GM21526 (cell line): Measurements from ENCODE around the gene TMC1.
A peak's percentile ranks its signal among the peaks of the same experiment; 100 is the strongest.
"Not testable (repeated sequence)": the region's sequence is repeated elsewhere in the genome, so short reads cannot be mapped to it uniquely, and the experiment has no call there.

Experiments used
- ATAC-seq: cut with Tn5 transposase; IDR thresholded peaks from one replicate; pipeline ENCODE4 v1.9.1; 2021; ENCODE audit warnings: moderate library complexity; ENCODE audit not compliant: unreplicated experiment, low FRiP score

Gene TMC1

DNA sequence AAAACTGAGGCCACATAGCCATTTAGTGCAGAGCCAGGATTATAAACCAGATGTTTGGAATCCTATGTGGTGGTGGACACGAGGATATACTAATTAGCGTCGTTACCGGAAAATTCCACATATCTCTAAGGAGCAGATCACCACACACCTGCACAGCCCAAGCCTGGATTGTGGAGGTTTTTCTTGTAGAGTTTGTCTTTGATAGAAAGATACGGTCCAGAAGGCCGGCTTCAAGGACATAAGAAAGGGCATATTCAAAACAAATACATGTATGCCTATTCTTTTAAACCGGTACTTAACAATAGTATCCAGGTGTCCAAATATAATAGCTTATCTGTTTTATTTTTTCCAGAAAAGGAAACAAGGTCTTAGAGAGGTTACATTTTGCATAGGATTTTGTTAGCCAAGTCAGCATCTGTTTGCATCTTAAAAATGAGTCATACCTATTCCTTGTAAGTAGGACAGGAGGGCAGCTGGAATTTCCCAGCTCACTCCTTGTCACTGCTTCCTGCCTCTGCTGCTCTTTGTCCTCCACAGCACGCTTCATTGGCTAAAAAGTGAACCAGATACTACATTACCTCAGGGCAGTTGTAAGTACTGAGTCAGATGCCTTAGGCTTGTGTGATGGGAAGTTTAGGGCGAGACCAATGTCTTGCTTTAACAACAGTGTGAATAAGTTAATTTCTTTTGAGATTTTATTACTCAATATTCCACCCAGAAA lies 3.6 kb downstream of the TMC1 start:
- ATAC-seq, result peak; percentile 33

DNA sequence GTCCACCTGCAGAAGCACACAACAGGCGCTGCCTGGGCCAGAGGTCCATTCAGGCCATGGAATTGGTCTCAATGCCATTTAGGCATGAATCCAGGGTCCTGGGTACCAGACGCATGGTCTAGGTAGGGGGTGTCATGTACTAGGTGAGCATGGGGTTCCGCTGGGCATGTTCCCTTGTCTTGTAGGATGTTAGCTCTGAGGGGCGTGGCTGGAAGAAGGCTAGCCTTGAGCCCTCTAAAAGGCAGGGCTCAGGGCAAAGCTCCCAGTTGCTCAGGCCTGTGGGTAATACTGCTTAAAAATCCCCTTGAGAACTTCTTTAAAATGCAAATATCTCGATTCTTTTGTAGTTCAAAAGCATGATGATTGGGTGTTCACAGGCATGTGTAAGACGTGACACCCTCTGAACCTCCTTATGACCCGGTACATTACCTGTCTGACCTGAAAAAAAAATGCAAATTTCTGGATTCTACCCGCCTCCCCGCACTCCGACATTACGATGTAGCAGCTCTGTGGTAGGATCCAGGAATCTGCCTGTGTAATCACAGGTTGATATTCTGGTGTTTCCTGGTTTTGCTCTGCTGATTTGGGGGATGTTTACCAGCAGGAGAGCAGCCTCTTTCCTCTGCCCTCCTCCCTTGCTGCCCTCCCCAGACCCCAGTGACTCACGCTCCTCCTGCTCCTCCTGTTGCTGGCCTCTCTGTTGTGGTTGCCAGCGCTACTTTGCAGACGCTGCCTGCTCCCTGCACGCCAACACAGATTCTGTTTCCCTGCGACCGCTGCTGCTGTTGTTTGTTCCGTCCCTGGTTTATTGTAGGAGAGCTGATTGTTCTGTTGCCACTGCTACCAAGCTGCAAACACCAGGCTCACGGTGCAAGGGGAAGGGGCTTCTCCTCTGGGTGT lies 5.7 kb downstream of the TMC1 start:
- peak; percentile 73 for ATAC-seq

DNA sequence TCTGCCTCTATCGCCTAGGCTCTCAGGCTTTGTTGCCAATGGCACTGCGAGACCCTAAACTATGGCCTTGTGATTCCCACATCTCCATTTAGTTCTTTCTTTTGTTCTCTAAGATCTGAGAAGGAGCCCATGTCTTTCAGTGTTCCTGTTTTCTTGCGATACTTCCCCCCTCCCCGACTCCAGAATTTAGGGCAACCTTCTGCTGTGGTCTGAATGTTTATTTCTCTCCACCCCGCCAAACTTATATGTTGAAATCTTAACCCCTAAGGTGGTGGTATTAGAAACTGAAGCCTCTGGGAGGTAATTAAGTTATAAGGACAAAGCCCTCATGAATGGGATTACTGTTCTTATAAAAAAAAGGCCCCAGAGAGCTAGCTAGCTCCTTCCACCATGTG lies 6.4 kb downstream of the TMC1 start:
- peak; percentile 3 for ATAC-seq

DNA sequence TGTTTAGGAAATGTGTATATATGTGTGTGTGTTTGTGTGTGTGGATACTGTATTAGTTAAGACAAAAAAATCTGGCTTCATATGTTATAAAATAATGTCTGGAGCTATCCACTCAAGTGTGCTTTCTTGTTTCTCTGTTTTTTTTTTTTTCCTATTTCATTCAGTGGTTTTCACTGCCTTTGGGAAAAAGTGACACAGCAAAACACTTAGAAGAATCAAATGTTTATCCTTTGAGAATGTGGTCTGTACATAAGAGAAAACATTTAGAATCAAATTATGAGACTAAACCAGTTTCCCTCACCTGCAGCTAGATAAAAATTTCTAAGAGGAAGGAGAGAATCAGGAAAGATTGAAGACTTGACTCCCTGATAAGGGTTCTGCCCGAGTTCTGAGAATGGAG lies 8.1 kb downstream of the TMC1 start:
- ATAC-seq, result no peak

DNA sequence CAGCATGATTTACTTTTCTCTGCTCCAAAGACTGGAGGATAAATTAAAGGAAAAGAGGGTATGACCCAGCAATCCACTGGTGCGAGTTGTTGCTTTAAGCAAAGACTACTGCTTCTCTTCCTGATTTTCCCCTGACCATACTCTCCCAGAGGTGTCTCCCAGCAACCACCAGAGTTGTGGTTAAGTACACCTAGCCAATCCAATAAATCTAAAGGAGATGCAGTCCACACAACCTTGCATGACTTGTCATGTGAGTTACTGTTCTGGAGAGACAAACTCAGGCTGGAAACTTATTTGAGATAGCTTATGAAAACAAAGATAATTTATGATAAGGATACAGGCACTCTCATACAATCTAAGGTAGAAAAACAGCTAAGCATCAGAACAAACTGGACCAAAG lies 11.9 kb downstream of the TMC1 start:
- ATAC-seq, result no peak

GRCh38 chr9:72534931-72535330 lies 13.5 kb downstream of the TMC1 start:
- ATAC-seq, result no peak

GRCh38 chr9:72537011-72537545 lies 15.7 kb downstream of the TMC1 start:
- ATAC-seq, result no peak

DNA sequence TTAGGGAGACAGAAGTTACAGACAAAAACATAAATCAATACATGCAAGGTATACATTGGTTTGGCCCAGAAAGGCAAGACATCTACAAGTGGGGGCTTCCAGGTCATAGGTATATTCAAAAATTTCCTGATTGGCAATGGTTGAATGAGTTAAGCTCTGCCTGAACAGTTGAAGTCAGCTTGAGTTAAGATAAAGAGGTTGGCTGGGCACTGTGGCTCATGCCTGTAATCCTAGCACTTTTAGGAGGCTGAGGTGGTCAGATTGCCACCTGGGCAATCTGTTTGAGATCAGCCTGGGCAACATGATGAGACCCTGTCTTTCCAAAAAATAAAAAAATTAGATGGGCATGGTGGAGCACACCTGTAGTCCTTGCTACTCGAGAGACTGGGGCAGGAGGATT lies 16.3 kb downstream of the TMC1 start:
- no peak for ATAC-seq

GRCh38 chr9:72538921-72539702 lies 17.7 kb downstream of the TMC1 start:
- ATAC-seq, result no peak

GRCh38 chr9:72539824-72540347 lies 18.5 kb downstream of the TMC1 start:
- no peak for ATAC-seq

GRCh38 chr9:72540348-72540873 lies 19.0 kb downstream of the TMC1 start:
- ATAC-seq, result no peak

DNA sequence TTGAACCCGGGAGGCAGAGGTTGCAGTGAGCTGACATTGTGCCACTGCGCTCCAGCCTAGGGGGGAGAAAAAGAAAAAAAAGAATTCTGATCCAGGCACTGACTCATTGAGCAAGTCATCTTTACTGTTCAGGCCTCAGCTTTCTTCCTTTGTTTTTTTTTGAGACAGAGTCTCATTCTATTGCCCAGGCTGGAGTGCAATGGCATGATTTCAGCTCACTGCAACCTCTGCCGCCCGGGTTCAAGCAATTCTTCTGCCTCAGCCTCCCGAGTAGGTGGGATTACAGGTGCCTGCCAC lies 21.1 kb downstream of the TMC1 start:
- not testable (repeated sequence) for ATAC-seq

- ATAC-seq, result no peak
Measured at GRCh38 chr9:72542917-72543316, 21.5 kb downstream of the TMC1 start.

DNA sequence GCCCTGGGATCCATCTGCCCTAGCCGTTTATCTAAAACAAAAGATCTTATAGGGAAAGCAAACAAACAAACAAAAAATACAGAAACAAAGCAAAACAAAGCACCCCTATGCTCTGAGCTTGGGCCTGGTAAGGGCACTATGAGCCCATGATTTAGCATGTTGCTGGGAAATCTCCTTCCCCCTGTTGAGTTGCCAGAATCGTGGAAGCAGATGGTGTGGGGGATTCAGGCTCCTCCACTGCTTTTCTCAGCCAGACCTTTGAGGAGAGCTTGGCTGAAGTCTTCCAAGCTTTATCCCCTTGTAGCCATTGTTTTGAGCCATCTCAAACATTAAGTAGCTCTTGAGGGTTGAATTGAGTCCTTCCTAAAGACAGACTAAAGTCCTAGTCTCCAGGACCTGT lies 29.9 kb downstream of the TMC1 start:
- no peak for ATAC-seq

DNA sequence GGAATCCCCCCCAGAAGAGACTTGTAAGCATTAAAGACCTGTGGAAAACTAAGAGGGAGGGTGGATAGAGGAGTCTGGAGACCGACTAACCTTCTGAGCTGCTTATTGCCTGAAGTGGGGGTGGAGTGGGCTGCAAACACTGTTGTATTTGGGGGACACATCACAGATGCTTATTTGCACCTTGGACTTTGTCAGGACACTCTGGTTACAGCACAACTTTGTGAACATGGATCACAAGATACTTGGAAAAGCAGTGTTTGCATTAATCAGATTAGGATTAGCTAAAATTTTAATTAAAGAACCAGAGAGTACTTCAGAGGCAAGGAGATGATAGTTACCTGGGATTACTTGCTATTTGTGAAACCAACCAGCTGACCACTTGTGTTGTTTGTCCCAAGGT lies 30.9 kb downstream of the TMC1 start:
- ATAC-seq, result no peak

GRCh38 chr9:72554221-72554641 lies 32.8 kb downstream of the TMC1 start:
- no peak for ATAC-seq

GRCh38 chr9:72557549-72557948 lies 36.1 kb downstream of the TMC1 start:
- no peak for ATAC-seq

DNA sequence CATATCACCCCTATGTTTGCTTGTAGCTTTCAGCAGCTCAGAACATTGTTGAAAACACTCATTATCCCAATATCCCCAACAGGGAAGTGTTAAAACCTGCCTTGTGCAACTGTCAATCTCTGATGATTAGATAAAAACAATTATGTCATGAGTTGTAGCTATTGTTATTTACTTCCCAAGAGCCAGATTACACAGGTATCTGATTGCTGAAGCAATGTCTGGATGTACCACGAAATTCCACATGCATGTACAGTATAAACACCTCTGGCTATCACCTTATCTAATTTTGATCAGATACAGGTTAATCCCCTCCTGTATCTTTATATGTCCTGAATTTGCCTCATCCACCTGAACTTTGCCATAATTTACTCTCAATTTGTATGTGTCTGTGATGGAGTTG lies 38.7 kb downstream of the TMC1 start:
- ATAC-seq, result no peak

DNA sequence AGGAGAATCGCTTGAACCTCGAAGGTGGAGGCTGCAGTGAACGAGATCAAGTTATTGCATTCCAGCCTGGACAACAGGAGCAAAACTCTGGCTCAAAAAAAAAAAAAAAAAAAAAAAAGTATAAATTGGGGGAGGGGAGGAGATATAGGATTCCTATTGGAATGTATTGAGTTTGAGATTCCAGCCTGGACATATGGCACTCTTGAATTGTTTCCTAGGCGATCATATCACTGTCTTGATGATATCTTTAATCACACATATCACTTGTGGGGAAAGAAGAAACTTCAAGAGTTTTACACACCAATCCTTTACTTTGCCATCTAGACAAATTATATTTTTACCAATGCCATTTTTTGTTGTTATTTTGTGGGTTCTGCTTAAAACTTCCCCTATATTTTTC lies 42.4 kb downstream of the TMC1 start:
- no peak for ATAC-seq

DNA sequence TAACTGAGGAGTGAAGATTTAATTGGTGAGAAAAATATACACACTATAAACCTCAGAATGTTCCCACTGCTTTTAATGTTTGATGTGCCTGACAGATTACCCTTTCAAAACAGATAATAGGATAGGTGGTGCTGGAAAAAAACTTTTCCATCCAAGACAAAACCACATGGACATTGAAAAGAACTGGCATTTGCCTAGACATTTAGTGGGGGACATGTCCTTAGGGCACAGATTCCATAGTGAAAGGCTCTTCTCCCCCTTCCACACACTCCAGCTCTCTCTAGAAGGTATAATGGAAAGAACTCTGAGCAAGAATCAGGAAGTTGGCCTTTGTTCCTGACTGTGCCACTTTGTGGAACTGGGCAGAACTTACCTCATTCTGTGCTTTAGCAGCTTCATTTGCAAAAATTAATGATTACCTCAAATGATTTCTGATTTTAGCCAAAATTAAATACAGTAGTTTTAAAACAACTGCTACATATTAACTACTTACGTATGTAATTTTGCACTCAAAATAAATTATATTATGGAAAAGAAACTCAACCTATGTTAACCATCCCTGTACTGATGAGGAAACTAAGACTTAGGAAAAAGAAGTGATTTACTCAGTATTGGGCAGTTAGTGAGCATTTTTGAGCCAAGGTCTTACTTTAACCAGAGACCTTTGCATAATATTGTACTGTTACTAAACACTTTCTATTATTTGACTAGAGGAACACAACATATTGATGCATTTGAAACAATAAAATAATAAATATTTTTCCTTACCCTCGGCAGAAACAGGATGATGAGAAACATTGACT lies 43.3 kb downstream of the TMC1 start:
- ATAC-seq, result no peak
